Measurements from ENCODE around the gene CTDSP2. TPM values are rescaled to one million over a fixed set of nuclear protein-coding genes. Genes with fewer than 3 reads are reported as not detected.
A peak's percentile ranks its signal among the peaks of the same experiment; 100 is the strongest.
"Not testable (repeated sequence)": the region's sequence is repeated elsewhere in the genome, so short reads cannot be mapped to it uniquely, and the experiment has no call there.

Gene CTDSP2
- total RNA-seq, 1 donor from 2014 or later, result 86.3 TPM

GRCh38 chr12:57854965-57855364, 8.4 kb upstream of the CTDSP2 start:
- ATAC-seq (no peak), DNase-seq (ENCODE audit: low spot score) (no peak)

GRCh38 chr12:57853864-57854556, 7.5 kb upstream of the CTDSP2 start:
- ATAC-seq (no peak), DNase-seq (ENCODE audit: low spot score) (no peak)

GRCh38 chr12:57852620-57853500, 6.3 kb upstream of the CTDSP2 start:
- ATAC-seq (peak; percentile 50), DNase-seq (ENCODE audit: low spot score) (no peak)

- DNase-seq (ENCODE audit: low spot score) (no peak), ATAC-seq (peak; percentile 39)
These were observed 5.7 kb upstream of the CTDSP2 start for GRCh38 chr12:57852200-57852599.

- DNase-seq (ENCODE audit: low spot score), result no peak
These were observed 5.0 kb upstream of the CTDSP2 start for GRCh38 chr12:57851552-57851951.

GRCh38 chr12:57850854-57851430, 4.4 kb upstream of the CTDSP2 start:
- ATAC-seq, result no peak
- no peak for DNase-seq (ENCODE audit: low spot score)

More at GRCh38 chr12:57851552-57851951, 5.0 kb upstream of the CTDSP2 start:
- ATAC-seq, result no peak

GRCh38 chr12:57849447-57849846, 2.9 kb upstream of the CTDSP2 start:
- DNase-seq (ENCODE audit: low spot score); ATAC-seq: not testable (repeated sequence)

- no peak for DNase-seq (ENCODE audit: low spot score)
These were observed 2.5 kb upstream of the CTDSP2 start for GRCh38 chr12:57849035-57849434.

GRCh38 chr12:57848208-57848607, 1.7 kb upstream of the CTDSP2 start:
- no peak for ATAC-seq
- no peak for DNase-seq (ENCODE audit: low spot score)

More at GRCh38 chr12:57849035-57849434, 2.5 kb upstream of the CTDSP2 start:
- no peak for ATAC-seq

- DNase-seq (ENCODE audit: low spot score), result no peak
- peak; percentile 13 for ATAC-seq
These were observed 298 bp downstream of the CTDSP2 start for GRCh38 chr12:57846285-57846576.

GRCh38 chr12:57845478-57846284, 848 bp downstream of the CTDSP2 start:
- peak; percentile 71 for ATAC-seq
- peak; percentile 95 for DNase-seq (ENCODE audit: low spot score)

GRCh38 chr12:57844709-57845477, 1.6 kb downstream of the CTDSP2 start:
- peak; percentile 90 for DNase-seq (ENCODE audit: low spot score)
- peak; percentile 49 for ATAC-seq

GRCh38 chr12:57842342-57843294, 3.9 kb downstream of the CTDSP2 start:
- no peak for DNase-seq (ENCODE audit: low spot score)

GRCh38 chr12:57841445-57841844, 5.1 kb downstream of the CTDSP2 start:
- no peak for DNase-seq (ENCODE audit: low spot score)
- ATAC-seq, result no peak

More at GRCh38 chr12:57842342-57843294, 3.9 kb downstream of the CTDSP2 start:
- no peak for ATAC-seq

- DNase-seq (ENCODE audit: low spot score), result no peak
- ATAC-seq, result no peak
These were observed 5.8 kb downstream of the CTDSP2 start for GRCh38 chr12:57840726-57841125.

- ATAC-seq (no peak), DNase-seq (ENCODE audit: low spot score) (no peak)
These were observed 6.5 kb downstream of the CTDSP2 start for GRCh38 chr12:57839996-57840395.

- no peak for ATAC-seq
- DNase-seq (ENCODE audit: low spot score), result no peak
These were observed 7.8 kb downstream of the CTDSP2 start for GRCh38 chr12:57838594-57839302.

GRCh38 chr12:57837864-57838562, 8.5 kb downstream of the CTDSP2 start:
- peak; percentile 3 for ATAC-seq
- no peak for DNase-seq (ENCODE audit: low spot score)
